ENCODE results near the gene AREL1. TPM values are rescaled to one million over a fixed set of nuclear protein-coding genes. Genes with fewer than 3 reads are reported as not detected.

AREL1 gene
- total and polyA plus RNA-seq, 8 donors = 26.0 to 42.6 (median 28.3) TPM

GRCh38 chr14:74693191-74693590 lies 19.7 kb downstream of the AREL1 start:
- Histone ChIP-seq H3K4me1 (peaks cover 5 to 55% of the 10 kb centered on the region in 2 donors), H3K36me3 (peaks cover 0 to 42% of the 10 kb centered on the region in 2 donors), H3K27me3 (no peaks in the 10 kb centered on the region), H3K9me3 (no peaks in the 10 kb centered on the region), H3K4me3 (no peak overlapping the region), H3K27ac (no peak overlapping the region)
- intact Hi-C loops (cut with DNase I) = no loop called here
- no peak for DNase-seq
- no peak for TF ChIP-seq CTCF (IDR thresholded peaks at IDR 0.05)
- no peak for ATAC-seq

- Histone ChIP-seq H3K36me3 (peaks cover 0 to 46% of the 10 kb centered on the region in 2 donors), H3K27ac (peak overlapping the region; percentile 5 to 53), H3K4me1 (peaks cover 0 to 38% of the 10 kb centered on the region in 2 donors), H3K27me3 (no peaks in the 10 kb centered on the region), H3K4me3 (no peak overlapping the region), H3K9me3 (no peaks in the 10 kb centered on the region)
- ATAC-seq (no peak), DNase-seq (no peak)
- TF ChIP-seq CTCF (IDR thresholded peaks at IDR 0.05) = no peak
- intact Hi-C loops (cut with DNase I) = no loop called here
Observed at GRCh38 chr14:74691456-74691855, 21.4 kb downstream of the AREL1 start.

- no peaks in the 10 kb centered on the region for H3K9me3 ChIP-seq
- ATAC-seq = no peak
- H3K27ac ChIP-seq = no peak overlapping the region
- H3K27me3 ChIP-seq = no peaks in the 10 kb centered on the region
- DNase-seq = no peak
- intact Hi-C loops (cut with DNase I) = no loop called here
- TF ChIP-seq CTCF (IDR thresholded peaks at IDR 0.05) = no peak
- H3K4me3 ChIP-seq = no peak overlapping the region
- peaks cover 0 to 25% of the 10 kb centered on the region in 2 donors for H3K4me1 ChIP-seq
- H3K36me3 ChIP-seq = peaks cover 0 to 82% of the 10 kb centered on the region in 2 donors
Observed at GRCh38 chr14:74685921-74686678, 26.8 kb downstream of the AREL1 start.

- H3K27ac ChIP-seq = peak overlapping the region in 1 of 2 donors; percentile 78
- H3K36me3 ChIP-seq = peaks cover 0 to 80% of the 10 kb centered on the region in 2 donors
- intact Hi-C loops (cut with DNase I) = no loop called here
- H3K4me1 ChIP-seq = peaks cover 0 to 25% of the 10 kb centered on the region in 2 donors
- H3K27me3 ChIP-seq = no peaks in the 10 kb centered on the region
- TF ChIP-seq CTCF (IDR thresholded peaks at IDR 0.05) = no peak
- H3K4me3 ChIP-seq = no peak overlapping the region
- no peaks in the 10 kb centered on the region for H3K9me3 ChIP-seq
- ATAC-seq (peak; percentile 24), DNase-seq (no peak)
Observed at GRCh38 chr14:74685056-74685455, 27.8 kb downstream of the AREL1 start.

- no peak overlapping the region for H3K4me3 ChIP-seq
- ATAC-seq = peak; percentile 44
- DNase-seq = peak in 2 of 4 donors; percentile 40 to 86
- no peaks in the 10 kb centered on the region for H3K27me3 ChIP-seq
- peaks cover 0 to 25% of the 10 kb centered on the region in 2 donors for H3K4me1 ChIP-seq
- H3K9me3 ChIP-seq = no peaks in the 10 kb centered on the region
- peak overlapping the region in 1 of 2 donors; percentile 78 for H3K27ac ChIP-seq
- H3K36me3 ChIP-seq = peaks cover 0 to 80% of the 10 kb centered on the region in 2 donors
- intact Hi-C loops (cut with DNase I) = no loop called here
- TF ChIP-seq CTCF (IDR thresholded peaks at IDR 0.05) = no peak
Observed at GRCh38 chr14:74684434-74684833, 28.4 kb downstream of the AREL1 start.

Data from left lung (tissue), 10 donors.